Measurements from ENCODE around the gene MYADML2. TPM values are rescaled to one million over a fixed set of nuclear protein-coding genes. Genes with fewer than 3 reads are reported as not detected.

MYADML2 gene
- total RNA-seq, 2 experiments from 2014 or later, result 0.19 TPM; not detected in 1

DNA sequence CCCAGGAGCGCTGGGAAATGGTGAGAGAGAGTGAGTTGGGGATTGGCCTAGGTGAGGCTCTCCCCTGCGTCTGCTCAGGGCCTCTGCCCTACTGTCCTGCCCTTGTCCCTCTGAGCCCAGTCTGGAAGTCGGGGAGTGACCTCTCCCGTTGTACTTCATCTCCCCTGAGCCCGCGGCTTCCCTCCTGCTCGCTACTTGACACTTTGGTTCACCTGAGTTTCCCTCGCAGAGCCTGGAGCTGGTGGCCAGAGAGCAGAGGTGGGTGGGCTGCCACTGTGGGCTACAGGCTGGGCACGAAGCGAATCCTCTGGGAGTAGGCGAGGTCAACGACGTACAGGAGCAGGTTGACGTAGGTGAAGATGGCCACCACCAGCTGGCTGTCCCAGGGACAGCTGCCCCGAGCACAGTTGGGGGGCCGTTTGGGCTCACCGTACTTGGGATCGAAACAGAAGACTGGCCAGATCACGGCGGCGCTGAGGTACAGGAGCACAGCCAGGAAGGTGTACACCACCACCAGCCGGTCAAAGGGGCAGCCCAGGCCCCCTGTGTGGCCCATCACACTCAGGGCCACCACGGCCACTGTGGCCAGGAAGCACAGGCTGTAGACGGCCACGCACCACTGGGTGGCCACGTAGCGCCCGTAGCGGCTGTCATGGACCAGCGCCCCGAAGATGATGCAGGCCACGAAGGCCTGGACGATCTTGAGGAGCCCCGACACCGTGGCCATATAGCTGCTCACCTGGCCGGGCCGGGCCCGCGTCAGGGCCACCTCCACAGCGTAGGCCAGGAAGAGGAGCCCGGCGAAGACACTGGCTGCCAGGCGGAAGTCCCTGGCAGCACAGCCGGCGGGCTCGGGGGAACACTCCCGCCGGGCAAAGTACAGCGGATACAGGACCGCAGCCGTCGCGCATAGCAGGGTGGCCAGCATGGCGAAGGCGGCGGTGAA is 6.2 kb downstream of the MYADML2 start:
- H4K20me1 ChIP-seq (ENCODE audit: insufficient read depth, low read length), result no peaks in the 10 kb centered on the region
- no peak overlapping the region for H3K4me2 ChIP-seq (ENCODE audit: low read length)
- no peak for DNase-seq (ENCODE audit: low spot score)
- ChIA-PET POLR2A (no interaction called here), CTCF (ENCODE audit: unreplicated experiment) (no interaction called here)
- peaks cover 6% of the 10 kb centered on the region; the same call in 1 of the 2 replicates for H3K79me2 ChIP-seq (ENCODE audit: insufficient read depth, low read depth, low read length)
- peaks cover under 1% of the 10 kb centered on the region; the same call in 1 of the 2 replicates for H3K36me3 ChIP-seq (ENCODE audit: insufficient read depth, low read length)
- H3K27ac ChIP-seq (ENCODE audit: low read depth, low read length, poor library complexity, severe bottlenecking), result no peak overlapping the region
- no peaks in the 10 kb centered on the region for H3K9me2 ChIP-seq (ENCODE audit: insufficient read depth, low read length)
- no peak overlapping the region for H2AFZ ChIP-seq (ENCODE audit: low read length)
- no TSS peak for BruUV-seq (replicated peaks)
- peaks cover 43% of the 10 kb centered on the region for H3K4me1 ChIP-seq (ENCODE audit: insufficient read depth, low read length, poor library complexity, severe bottlenecking)
- no peak overlapping the region for H3K4me3 ChIP-seq (ENCODE audit: low read depth, low read length, poor library complexity, severe bottlenecking)
- no peaks in the 10 kb centered on the region for H3K9me3 ChIP-seq (ENCODE audit: low read length)
- intact Hi-C loops (cut with micrococcal nuclease; ENCODE audit: unreplicated experiment), result no loop called here
- TF ChIP-seq, protein P1, sequence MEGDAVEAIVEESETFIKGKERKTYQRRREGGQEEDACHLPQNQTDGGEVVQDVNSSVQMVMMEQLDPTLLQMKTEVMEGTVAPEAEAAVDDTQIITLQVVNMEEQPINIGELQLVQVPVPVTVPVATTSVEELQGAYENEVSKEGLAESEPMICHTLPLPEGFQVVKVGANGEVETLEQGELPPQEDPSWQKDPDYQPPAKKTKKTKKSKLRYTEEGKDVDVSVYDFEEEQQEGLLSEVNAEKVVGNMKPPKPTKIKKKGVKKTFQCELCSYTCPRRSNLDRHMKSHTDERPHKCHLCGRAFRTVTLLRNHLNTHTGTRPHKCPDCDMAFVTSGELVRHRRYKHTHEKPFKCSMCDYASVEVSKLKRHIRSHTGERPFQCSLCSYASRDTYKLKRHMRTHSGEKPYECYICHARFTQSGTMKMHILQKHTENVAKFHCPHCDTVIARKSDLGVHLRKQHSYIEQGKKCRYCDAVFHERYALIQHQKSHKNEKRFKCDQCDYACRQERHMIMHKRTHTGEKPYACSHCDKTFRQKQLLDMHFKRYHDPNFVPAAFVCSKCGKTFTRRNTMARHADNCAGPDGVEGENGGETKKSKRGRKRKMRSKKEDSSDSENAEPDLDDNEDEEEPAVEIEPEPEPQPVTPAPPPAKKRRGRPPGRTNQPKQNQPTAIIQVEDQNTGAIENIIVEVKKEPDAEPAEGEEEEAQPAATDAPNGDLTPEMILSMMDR (conservative IDR thresholded peaks at IDR 0.05; ENCODE audit: low read length), result no peak
- TF ChIP-seq EZH2phosphoT487 (IDR thresholded peaks at IDR 0.05; ENCODE audit: borderline replicate concordance, low read depth, low read length), result no peak

DNA sequence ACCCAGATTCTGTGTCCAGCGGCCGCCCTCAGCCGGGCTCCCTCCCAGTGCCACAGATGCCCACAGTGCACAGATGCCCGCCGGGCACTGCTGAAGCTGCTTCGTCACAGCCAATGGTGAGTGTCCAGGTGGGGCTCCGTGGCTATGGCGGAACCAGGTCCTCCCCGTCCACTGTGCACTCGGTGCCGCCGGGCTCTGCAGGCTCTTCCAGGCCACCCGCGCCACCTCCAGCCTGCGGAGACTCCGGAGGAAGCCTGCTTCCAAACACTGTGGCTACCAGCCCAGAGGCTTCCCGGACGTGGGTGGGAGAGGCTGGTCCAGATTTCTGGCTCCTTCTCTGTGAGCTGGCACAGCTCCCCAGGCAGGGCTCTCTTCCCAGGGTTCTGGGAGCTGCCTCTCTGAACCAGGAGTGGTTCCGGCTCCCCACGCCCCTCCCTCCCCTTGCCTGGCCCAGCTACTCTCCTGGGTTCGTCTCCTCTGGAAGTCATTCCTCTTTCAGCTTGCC is 7.1 kb downstream of the MYADML2 start:
- Histone ChIP-seq H3K4me1 (ENCODE audit: insufficient read depth, low read length, poor library complexity, severe bottlenecking) (peaks cover 46% of the 10 kb centered on the region), H3K36me3 (ENCODE audit: insufficient read depth, low read length) (peaks cover 10% of the 10 kb centered on the region), H3K9me2 (ENCODE audit: insufficient read depth, low read length) (no peaks in the 10 kb centered on the region), H4K20me1 (ENCODE audit: insufficient read depth, low read length) (no peaks in the 10 kb centered on the region), H3K27ac (ENCODE audit: low read depth, low read length, poor library complexity, severe bottlenecking) (no peak overlapping the region), H3K4me3 (ENCODE audit: low read depth, low read length, poor library complexity, severe bottlenecking) (no peak overlapping the region), H3K79me2 (ENCODE audit: insufficient read depth, low read depth, low read length) (peaks cover 6% of the 10 kb centered on the region; the same call in 1 of the 2 replicates), H2AFZ (ENCODE audit: low read length) (no peak overlapping the region), H3K4me2 (ENCODE audit: low read length) (no peak overlapping the region), H3K9me3 (ENCODE audit: low read length) (no peaks in the 10 kb centered on the region)
- intact Hi-C loops (cut with micrococcal nuclease; ENCODE audit: unreplicated experiment), result no loop called here
- BruUV-seq (replicated peaks), result no TSS peak
- TF ChIP-seq, protein P1 (conservative IDR thresholded peaks at IDR 0.05; ENCODE audit: low read length), result no peak
- no peak for TF ChIP-seq EZH2phosphoT487 (IDR thresholded peaks at IDR 0.05; ENCODE audit: borderline replicate concordance, low read depth, low read length)
- ChIA-PET POLR2A (no interaction called here), CTCF (ENCODE audit: unreplicated experiment) (no interaction called here)
- no peak for DNase-seq (ENCODE audit: low spot score)

DNA sequence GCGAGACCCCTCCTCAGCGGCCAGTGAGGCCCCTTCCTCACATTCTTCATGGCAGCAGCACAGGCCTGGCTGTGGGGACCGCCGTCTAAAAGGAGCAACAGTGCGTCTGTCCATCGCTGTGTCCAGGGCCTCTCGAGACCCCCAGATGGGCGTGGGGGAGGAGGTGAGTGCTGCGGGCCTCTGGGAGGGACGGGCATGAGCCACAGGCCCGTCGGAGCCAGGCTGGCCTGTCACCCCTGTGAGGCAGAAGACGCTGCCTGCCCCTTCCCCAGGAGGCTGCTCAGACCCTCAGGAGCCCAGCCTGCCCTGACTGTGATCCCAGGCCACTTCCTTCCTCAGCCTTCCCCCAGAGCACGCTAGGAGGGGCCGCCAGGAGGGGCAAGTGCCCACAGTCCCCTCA is 7.8 kb downstream of the MYADML2 start:
- ChIA-PET POLR2A (no interaction called here), CTCF (ENCODE audit: unreplicated experiment) (no interaction called here)
- Histone ChIP-seq H3K4me2 (ENCODE audit: low read length) (no peak overlapping the region), H3K27ac (ENCODE audit: low read depth, low read length, poor library complexity, severe bottlenecking) (no peak overlapping the region), H3K9me3 (ENCODE audit: low read length) (no peaks in the 10 kb centered on the region), H3K4me1 (ENCODE audit: insufficient read depth, low read length, poor library complexity, severe bottlenecking) (peaks cover 46% of the 10 kb centered on the region), H4K20me1 (ENCODE audit: insufficient read depth, low read length) (no peaks in the 10 kb centered on the region), H2AFZ (ENCODE audit: low read length) (no peak overlapping the region), H3K9me2 (ENCODE audit: insufficient read depth, low read length) (no peaks in the 10 kb centered on the region), H3K4me3 (ENCODE audit: low read depth, low read length, poor library complexity, severe bottlenecking) (no peak overlapping the region), H3K36me3 (ENCODE audit: insufficient read depth, low read length) (peaks cover 16% of the 10 kb centered on the region), H3K79me2 (ENCODE audit: insufficient read depth, low read depth, low read length) (peaks cover 6% of the 10 kb centered on the region; the same call in 1 of the 2 replicates)
- no TSS peak for BruUV-seq (replicated peaks)
- no peak for TF ChIP-seq EZH2phosphoT487 (IDR thresholded peaks at IDR 0.05; ENCODE audit: borderline replicate concordance, low read depth, low read length)
- TF ChIP-seq, protein P1 (conservative IDR thresholded peaks at IDR 0.05; ENCODE audit: low read length), result no peak
- no peak for DNase-seq (ENCODE audit: low spot score)
- intact Hi-C loops (cut with micrococcal nuclease; ENCODE audit: unreplicated experiment), result no loop called here
